H9 (cell line): Measurements from ENCODE around the gene TIAM1. TPM values are rescaled to one million over a fixed set of nuclear protein-coding genes. Genes with fewer than 3 reads are reported as not detected.

Source experiments
- DNase-seq: peaks from one replicate; pipeline ENCODE4 v3.0.0-alpha.2; 2017
- H2AFZ ChIP-seq: one replicate; pipeline ENCODE4 v1.6.1; 2013; ENCODE audit warnings: mild to moderate bottlenecking, low read length, control low read depth, moderate library complexity
- H2AK5ac ChIP-seq: 2 replicates; pipeline ENCODE4 v1.6.1; 2013; ENCODE audit warnings: low read length, control low read depth, mixed read lengths; ENCODE audit not compliant: insufficient read length
- H2BK120ac ChIP-seq: one replicate; pipeline ENCODE4 v1.6.1; 2013; ENCODE audit warnings: low read depth, mild to moderate bottlenecking, low read length, control low read depth, inconsistent platforms; ENCODE audit not compliant: poor library complexity, severe bottlenecking
- H2BK12ac ChIP-seq: 2 replicates; pipeline ENCODE4 v1.6.1; 2013; ENCODE audit warnings: low read length, control low read depth, mixed read lengths, low read depth; ENCODE audit not compliant: insufficient read length
- H2BK15ac ChIP-seq: 2 replicates; pipeline ENCODE4 v1.6.1; 2013; ENCODE audit warnings: low read depth, low read length, control low read depth
- H2BK20ac ChIP-seq: one replicate; pipeline ENCODE4 v1.6.1; 2013; ENCODE audit warnings: low read depth, mild to moderate bottlenecking, low read length, control low read depth, inconsistent platforms; ENCODE audit not compliant: poor library complexity, severe bottlenecking
- H2BK5ac ChIP-seq: 2 replicates; pipeline ENCODE4 v1.6.1; 2013; ENCODE audit warnings: low read length, control low read depth, mixed read lengths; ENCODE audit not compliant: insufficient read length
- H3K14ac ChIP-seq: 2 replicates; pipeline ENCODE4 v1.6.1; 2013; ENCODE audit warnings: low read length, control low read depth; ENCODE audit not compliant: insufficient read depth
- H3K18ac ChIP-seq: 2 replicates; pipeline ENCODE4 v1.6.1; 2013; ENCODE audit warnings: low read depth, mild to moderate bottlenecking, mixed read lengths, low read length, control low read depth; ENCODE audit not compliant: insufficient read length
- H3K23ac ChIP-seq: 2 replicates; pipeline ENCODE4 v1.6.1; 2013; ENCODE audit warnings: low read length, control low read depth, mixed read lengths, low read depth; ENCODE audit not compliant: insufficient read length
- H3K23me2 ChIP-seq: 2 replicates; pipeline ENCODE4 v1.6.1; 2013; ENCODE audit warnings: low read depth, mild to moderate bottlenecking, mixed read lengths, low read length, control low read depth; ENCODE audit not compliant: insufficient read length, poor library complexity, severe bottlenecking
- H3K27ac ChIP-seq: 2 replicates; pipeline ENCODE4 v1.5.1; 2013; ENCODE audit warnings: low read length, control low read depth, mixed read lengths, low read depth; ENCODE audit not compliant: insufficient read length
- H3K27me3 ChIP-seq: 2 replicates; pipeline ENCODE4 v1.6.1; 2013; ENCODE audit warnings: low read length, control low read depth, inconsistent platforms; ENCODE audit not compliant: insufficient read depth
- H3K4ac ChIP-seq: 2 replicates; pipeline ENCODE4 v1.6.1; 2013; ENCODE audit warnings: low read depth, mild to moderate bottlenecking, control low read depth, inconsistent platforms, low read length, moderate library complexity
- H3K4me1 ChIP-seq: 2 replicates; pipeline ENCODE4 v1.6.1; 2013; ENCODE audit warnings: low read length, control low read depth, inconsistent platforms; ENCODE audit not compliant: insufficient read depth
- H3K4me2 ChIP-seq: 2 replicates; pipeline ENCODE4 v1.6.1; 2013; ENCODE audit warnings: low read length, control low read depth, mixed read lengths; ENCODE audit not compliant: insufficient read length, insufficient read depth
- H3K56ac ChIP-seq: 2 replicates; pipeline ENCODE4 v1.6.1; 2013; ENCODE audit warnings: low read depth, mild to moderate bottlenecking, mixed read lengths, low read length, control low read depth; ENCODE audit not compliant: insufficient read length
- H3K79me1 ChIP-seq: 2 replicates; pipeline ENCODE4 v1.6.1; 2013; ENCODE audit warnings: low read depth, mild to moderate bottlenecking, moderate library complexity, low read length, control low read depth, inconsistent platforms; ENCODE audit not compliant: insufficient read depth, poor library complexity, severe bottlenecking
- H3K79me2 ChIP-seq: 2 replicates; pipeline ENCODE4 v1.6.1; 2013; ENCODE audit warnings: low read length, control low read depth, inconsistent platforms; ENCODE audit not compliant: insufficient read depth
- H3K9ac ChIP-seq: 2 replicates; pipeline ENCODE4 v1.6.1; 2013; ENCODE audit warnings: low read length, control low read depth, mixed read lengths; ENCODE audit not compliant: insufficient read length; ENCODE audit errors: extremely low read depth
- H3K9me3 ChIP-seq: one replicate; pipeline ENCODE4 v1.6.1; 2013; ENCODE audit warnings: low read depth, low read length, inconsistent platforms; ENCODE audit not compliant: control insufficient read depth
- H3T11ph ChIP-seq: one replicate; pipeline ENCODE4 v1.6.1; 2013; ENCODE audit warnings: mild to moderate bottlenecking, low read length, control low read depth, inconsistent platforms
- H4K20me1 ChIP-seq: one replicate; pipeline ENCODE4 v1.6.1; 2013; ENCODE audit not compliant: control insufficient read depth, insufficient read length, insufficient read depth
- H4K5ac ChIP-seq: 2 replicates; pipeline ENCODE4 v1.6.1; 2013; ENCODE audit warnings: low read depth, mild to moderate bottlenecking, mixed read lengths, low read length, control low read depth; ENCODE audit not compliant: insufficient read length
- H4K8ac ChIP-seq: replicated peaks from 2 replicates; pipeline ENCODE4 v1.6.1; 2013; ENCODE audit warnings: low read length, control low read depth, mixed read lengths, low read depth; ENCODE audit not compliant: insufficient read length
- H4K91ac ChIP-seq: 2 replicates; pipeline ENCODE4 v1.6.1; 2013; ENCODE audit warnings: low read depth, mild to moderate bottlenecking, moderate library complexity, mixed read lengths, low read length, control low read depth; ENCODE audit not compliant: insufficient read length
- H3K27ac Mint-ChIP-seq, 3 experiments: 2 replicates in 2 of 3; 3 replicates in 1 of 3; pipeline ENCODE4 v1.8.0; 2020 to 2021; ENCODE audit warnings: mixed read lengths in 3 of 3, mild to moderate bottlenecking in 1 of 3, moderate library complexity in 1 of 3
- H3K27me3 Mint-ChIP-seq: 2 replicates; pipeline ENCODE4 v1.8.0; 2021; ENCODE audit warnings: low read depth, mild to moderate bottlenecking, moderate library complexity, mixed read lengths
- H3K36me3 Mint-ChIP-seq, 3 experiments: 2 replicates in 2 of 3; 3 replicates in 1 of 3; pipeline ENCODE4 v1.8.0; 2020 to 2021; ENCODE audit warnings: low read depth in 3 of 3, mixed read lengths in 3 of 3; ENCODE audit not compliant: insufficient read depth in 1 of 3
- H3K4me1 Mint-ChIP-seq, 2 experiments: 2 replicates each; pipeline ENCODE4 v1.8.0; 2020; ENCODE audit warnings: mixed read lengths in 2 of 2
- H3K4me3 Mint-ChIP-seq, 2 experiments: 2 replicates in 1 of 2; 3 replicates in 1 of 2; pipeline ENCODE4 v1.8.0; 2020 to 2021; ENCODE audit warnings: mild to moderate bottlenecking in 2 of 2, mixed read lengths in 2 of 2, moderate library complexity in 1 of 2
- H3K9me3 Mint-ChIP-seq, 2 experiments: 2 replicates in 1 of 2; 3 replicates in 1 of 2; pipeline ENCODE4 v1.8.0; 2020; ENCODE audit warnings: mild to moderate bottlenecking in 2 of 2, mixed read lengths in 2 of 2, moderate library complexity in 1 of 2
- WGBS: extraction: QIAGEN DNeasy Blood & Tissue Kit; methylation state at CpG from one replicate; pipeline ENCODE4 v1.1.7; 2013; ENCODE audit warnings: missing lambda C conversion rate, low lambda C conversion rate, mixed read lengths; ENCODE audit not compliant: insufficient read length; ENCODE audit errors: extremely low coverage; 5-methylcytosine and 5-hydroxymethylcytosine counted together
- total RNA-seq: library from RNA; stranded (reverse); gene quantifications from 2 replicates; pipeline ENCODE4 v1.2.1, GENCODE V29; 2021
- TF ChIP-seq, protein P1 (sequence below): fragments of 200-600 bp; sonication (generic); conservative IDR thresholded peaks from 3 replicates; pipeline ENCODE4 v1.8.0; 2021; ENCODE audit warnings: antibody characterized with exemption, mild to moderate bottlenecking

The TIAM1 gene
- total RNA-seq, 1 experiment from 2014 or later, result 23.1 TPM

DNA sequence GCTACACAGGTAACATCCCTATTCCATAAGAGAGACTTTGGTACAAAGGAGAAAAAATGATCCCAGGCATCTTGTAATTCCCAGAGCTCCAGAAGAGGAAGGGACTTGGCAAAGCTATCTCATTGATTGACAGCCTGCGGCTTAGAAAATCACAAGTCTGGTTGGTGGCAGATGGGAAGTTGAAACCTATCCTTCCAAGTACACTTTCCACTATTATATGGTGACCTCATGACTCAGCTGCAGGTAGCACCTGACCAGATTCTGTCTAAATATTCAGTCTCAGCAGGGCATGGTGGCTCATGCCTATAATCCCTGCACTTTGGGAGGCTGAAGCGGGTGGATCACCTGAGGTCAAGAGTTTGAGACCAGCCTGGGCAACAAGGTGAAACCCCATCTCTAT lies 89.9 kb downstream of the TIAM1 start:
- Histone ChIP-seq H2BK120ac (no peak overlapping the region), H3K23ac (no peak overlapping the region), H3K56ac (no peak overlapping the region), H3K9ac (no peak overlapping the region), H2BK12ac (no peak overlapping the region), H2BK15ac (no peak overlapping the region), H4K91ac (no peak overlapping the region), H2AK5ac (no peak overlapping the region), H3K9me3 (no peaks in the 10 kb centered on the region), H4K20me1 (no peaks in the 10 kb centered on the region), H4K5ac (no peak overlapping the region), H3K23me2 (no peaks in the 10 kb centered on the region), H3K27ac (no peak overlapping the region), H3K79me2 (no peaks in the 10 kb centered on the region), H3K14ac (no peak overlapping the region), H3K4me2 (no peak overlapping the region), H3T11ph (no peak overlapping the region), H2BK20ac (no peak overlapping the region), H3K4ac (no peak overlapping the region), H3K27me3 (no peaks in the 10 kb centered on the region), H2AFZ (no peak overlapping the region), H3K79me1 (no peaks in the 10 kb centered on the region), H3K18ac (no peak overlapping the region), H4K8ac (no peak overlapping the region), H3K4me1 (peaks cover 6% of the 10 kb centered on the region), H2BK5ac (no peak overlapping the region)
- no CpG with 5 or more reads among the region's 2 CpGs for WGBS
- Mint-ChIP-seq H3K27me3 (no peaks in the 10 kb centered on the region), H3K4me1 (peaks cover 44 to 49% of the 10 kb centered on the region in 2 experiments), H3K9me3 (no peaks in the 10 kb centered on the region), H3K4me3 (no peak overlapping the region), H3K27ac (no peak overlapping the region), H3K36me3 (peaks cover 0 to 6% (median 2%) of the 10 kb centered on the region in 3 experiments; a peak in 4 of 7 replicates)
- DNase-seq, result no peak
- TF ChIP-seq, protein P1, sequence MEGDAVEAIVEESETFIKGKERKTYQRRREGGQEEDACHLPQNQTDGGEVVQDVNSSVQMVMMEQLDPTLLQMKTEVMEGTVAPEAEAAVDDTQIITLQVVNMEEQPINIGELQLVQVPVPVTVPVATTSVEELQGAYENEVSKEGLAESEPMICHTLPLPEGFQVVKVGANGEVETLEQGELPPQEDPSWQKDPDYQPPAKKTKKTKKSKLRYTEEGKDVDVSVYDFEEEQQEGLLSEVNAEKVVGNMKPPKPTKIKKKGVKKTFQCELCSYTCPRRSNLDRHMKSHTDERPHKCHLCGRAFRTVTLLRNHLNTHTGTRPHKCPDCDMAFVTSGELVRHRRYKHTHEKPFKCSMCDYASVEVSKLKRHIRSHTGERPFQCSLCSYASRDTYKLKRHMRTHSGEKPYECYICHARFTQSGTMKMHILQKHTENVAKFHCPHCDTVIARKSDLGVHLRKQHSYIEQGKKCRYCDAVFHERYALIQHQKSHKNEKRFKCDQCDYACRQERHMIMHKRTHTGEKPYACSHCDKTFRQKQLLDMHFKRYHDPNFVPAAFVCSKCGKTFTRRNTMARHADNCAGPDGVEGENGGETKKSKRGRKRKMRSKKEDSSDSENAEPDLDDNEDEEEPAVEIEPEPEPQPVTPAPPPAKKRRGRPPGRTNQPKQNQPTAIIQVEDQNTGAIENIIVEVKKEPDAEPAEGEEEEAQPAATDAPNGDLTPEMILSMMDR, result no peak
